Endodermal cell (in vitro differentiated cells): ENCODE measurements around the gene SGCD. TPM values are rescaled to one million over a fixed set of nuclear protein-coding genes. Genes with fewer than 3 reads are reported as not detected.

Experiments used
- DNase-seq: peaks from one replicate; pipeline ENCODE4 v3.0.0-alpha.2; 2017
- H3K27ac ChIP-seq: 2 replicates; pipeline ENCODE4 v1.5.1; 2013; ENCODE audit warnings: mild to moderate bottlenecking, low read depth, low read length, moderate library complexity
- H3K27me3 ChIP-seq: 2 replicates; pipeline ENCODE4 v1.6.1; 2013; ENCODE audit warnings: mild to moderate bottlenecking, low read length, moderate library complexity; ENCODE audit not compliant: insufficient read depth, control insufficient read depth, poor library complexity, severe bottlenecking
- H3K36me3 ChIP-seq: 2 replicates; pipeline ENCODE4 v1.7.0; 2013; ENCODE audit warnings: mild to moderate bottlenecking, low read length, moderate library complexity; ENCODE audit not compliant: control insufficient read depth, insufficient read depth
- H3K4me1 ChIP-seq: one replicate; pipeline ENCODE4 v1.7.0; 2013; ENCODE audit warnings: low read length; ENCODE audit not compliant: control insufficient read depth, insufficient read depth
- H3K4me3 ChIP-seq: 2 replicates; pipeline ENCODE4 v1.5.1; 2013; ENCODE audit warnings: mild to moderate bottlenecking, low read length, moderate library complexity
- H3K9ac ChIP-seq: 2 replicates; pipeline ENCODE4 v1.6.1; 2013; ENCODE audit warnings: mild to moderate bottlenecking, low read length, moderate library complexity; ENCODE audit not compliant: poor library complexity, severe bottlenecking; ENCODE audit errors: extremely low read depth
- H3K9me3 ChIP-seq: 2 replicates; pipeline ENCODE4 v1.6.1; 2013; ENCODE audit warnings: mild to moderate bottlenecking, low read length, moderate library complexity; ENCODE audit not compliant: control insufficient read depth
- H3K27ac Mint-ChIP-seq: 2 replicates; pipeline ENCODE4 v1.8.0; 2020; ENCODE audit warnings: mixed read lengths
- H3K27me3 Mint-ChIP-seq: 2 replicates; pipeline ENCODE4 v1.8.0; 2021; ENCODE audit warnings: mild to moderate bottlenecking, mixed read lengths; ENCODE audit not compliant: insufficient read depth
- H3K36me3 Mint-ChIP-seq: 2 replicates; pipeline ENCODE4 v1.8.0; 2020; ENCODE audit warnings: low read depth, mixed read lengths
- H3K4me1 Mint-ChIP-seq: 2 replicates; pipeline ENCODE4 v1.8.0; 2020; ENCODE audit warnings: mixed read lengths
- H3K4me3 Mint-ChIP-seq: 2 replicates; pipeline ENCODE4 v1.8.0; 2020; ENCODE audit warnings: mild to moderate bottlenecking, moderate library complexity, mixed read lengths
- H3K9me3 Mint-ChIP-seq: 2 replicates; pipeline ENCODE4 v1.8.0; 2020; ENCODE audit warnings: mild to moderate bottlenecking, mixed read lengths
- WGBS, 2 experiments: methylation state at CpG; one replicate each; pipeline versions ENCODE4 v1.1.5 to v1.1.7; 2013; ENCODE audit warnings: missing lambda C conversion rate in 2 of 2, mixed read lengths in 1 of 2; ENCODE audit not compliant: insufficient coverage in 1 of 2, insufficient read length in 1 of 2; 5-methylcytosine and 5-hydroxymethylcytosine counted together
- total RNA-seq, 2 donors: library from RNA; stranded (reverse); fragmentation: NEBNext Ultra II Directional in 1 of 2; extraction: Animal tissue kit (Norgen Biotek cat#: 25700) in 1 of 2; gene quantifications; 2 replicates in 1 of 2; 3 replicates in 1 of 2; pipeline ENCODE4 v1.2.1, GENCODE V29; 2021
- TF ChIP-seq, protein P1 (sequence below): fragments of 200-600 bp; sonication (generic); conservative IDR thresholded peaks from 2 replicates; pipeline ENCODE4 v1.5.0; 2021; ENCODE audit warnings: antibody characterized with exemption, mild to moderate bottlenecking

SGCD gene
- total RNA-seq, 2 donors from 2014 or later: 0.04 to 0.42 TPM

DNA sequence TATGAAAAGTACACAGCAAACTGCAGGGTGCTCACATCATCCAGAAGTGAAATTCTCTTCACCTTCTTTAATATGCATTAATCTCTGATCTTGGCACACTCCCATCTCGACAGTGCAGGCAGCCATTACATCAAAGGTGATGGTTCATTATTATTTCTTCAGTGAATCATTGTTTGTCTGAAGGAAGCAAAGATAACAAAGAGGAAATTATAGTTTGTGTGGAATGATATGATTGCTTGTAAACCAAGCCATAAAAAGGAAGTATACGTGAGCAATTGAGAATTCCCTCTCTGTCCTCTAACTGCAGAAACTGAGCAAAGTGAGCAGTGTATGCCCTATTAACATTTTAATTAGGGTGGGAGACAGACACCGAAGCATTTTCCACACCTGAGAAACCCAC, 351.5 kb downstream of the SGCD start:
- no peaks in the 10 kb centered on the region for H3K9me3 ChIP-seq
- H3K4me3 ChIP-seq: no peak overlapping the region
- H3K27me3 ChIP-seq: no peaks in the 10 kb centered on the region
- no peak overlapping the region for H3K9ac ChIP-seq
- no peaks in the 10 kb centered on the region for H3K36me3 ChIP-seq
- no peaks in the 10 kb centered on the region for H3K4me1 ChIP-seq
- Mint-ChIP-seq H3K27ac (no peak overlapping the region), H3K36me3 (no peaks in the 10 kb centered on the region), H3K9me3 (no peaks in the 10 kb centered on the region), H3K27me3 (peaks cover 2% of the 10 kb centered on the region), H3K4me1 (peaks cover 8% of the 10 kb centered on the region), H3K4me3 (no peak overlapping the region)
- H3K27ac ChIP-seq: no peak overlapping the region
- 86 to 92% methylated on average over 2 to 3 of the region's 3 CpGs for WGBS, 2 experiments
- TF ChIP-seq, protein P1, sequence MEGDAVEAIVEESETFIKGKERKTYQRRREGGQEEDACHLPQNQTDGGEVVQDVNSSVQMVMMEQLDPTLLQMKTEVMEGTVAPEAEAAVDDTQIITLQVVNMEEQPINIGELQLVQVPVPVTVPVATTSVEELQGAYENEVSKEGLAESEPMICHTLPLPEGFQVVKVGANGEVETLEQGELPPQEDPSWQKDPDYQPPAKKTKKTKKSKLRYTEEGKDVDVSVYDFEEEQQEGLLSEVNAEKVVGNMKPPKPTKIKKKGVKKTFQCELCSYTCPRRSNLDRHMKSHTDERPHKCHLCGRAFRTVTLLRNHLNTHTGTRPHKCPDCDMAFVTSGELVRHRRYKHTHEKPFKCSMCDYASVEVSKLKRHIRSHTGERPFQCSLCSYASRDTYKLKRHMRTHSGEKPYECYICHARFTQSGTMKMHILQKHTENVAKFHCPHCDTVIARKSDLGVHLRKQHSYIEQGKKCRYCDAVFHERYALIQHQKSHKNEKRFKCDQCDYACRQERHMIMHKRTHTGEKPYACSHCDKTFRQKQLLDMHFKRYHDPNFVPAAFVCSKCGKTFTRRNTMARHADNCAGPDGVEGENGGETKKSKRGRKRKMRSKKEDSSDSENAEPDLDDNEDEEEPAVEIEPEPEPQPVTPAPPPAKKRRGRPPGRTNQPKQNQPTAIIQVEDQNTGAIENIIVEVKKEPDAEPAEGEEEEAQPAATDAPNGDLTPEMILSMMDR: no peak
- DNase-seq: no peak

DNA sequence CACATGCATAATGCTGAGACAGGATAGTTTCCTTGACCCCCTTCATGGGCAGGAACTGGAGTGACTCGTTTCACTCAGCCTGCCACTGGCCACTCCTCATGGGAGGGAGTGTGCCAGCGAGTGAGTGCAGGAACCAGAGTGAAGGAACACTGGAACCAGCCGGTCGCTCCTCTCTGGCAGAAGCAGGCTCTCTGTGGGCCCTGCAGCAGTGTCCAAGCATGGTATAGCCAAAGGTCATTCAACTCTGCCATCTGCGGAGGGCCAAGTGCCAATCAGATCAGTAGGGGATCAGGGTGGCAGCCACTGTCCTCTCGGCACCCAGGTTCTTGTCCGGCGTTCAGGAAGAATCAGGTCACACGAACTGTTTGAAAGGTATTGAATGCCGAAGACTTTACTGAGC, 353.9 kb downstream of the SGCD start:
- H3K4me3 Mint-ChIP-seq: no peak overlapping the region
- H3K36me3 Mint-ChIP-seq: no peaks in the 10 kb centered on the region
- WGBS, 2 experiments: 91 to 93% methylated on average over 7 to 10 of the region's 10 CpGs
- H3K4me1 Mint-ChIP-seq: peaks cover 12% of the 10 kb centered on the region
- Histone ChIP-seq H3K27me3 (no peaks in the 10 kb centered on the region), H3K36me3 (no peaks in the 10 kb centered on the region), H3K9me3 (no peaks in the 10 kb centered on the region), H3K9ac (no peak overlapping the region), H3K27ac (no peak overlapping the region), H3K4me3 (no peak overlapping the region), H3K4me1 (no peaks in the 10 kb centered on the region)
- H3K9me3 Mint-ChIP-seq: no peaks in the 10 kb centered on the region
- no peak overlapping the region for H3K27ac Mint-ChIP-seq
- peaks cover 2% of the 10 kb centered on the region for H3K27me3 Mint-ChIP-seq
- TF ChIP-seq, protein P1: no peak
- no peak for DNase-seq

DNA sequence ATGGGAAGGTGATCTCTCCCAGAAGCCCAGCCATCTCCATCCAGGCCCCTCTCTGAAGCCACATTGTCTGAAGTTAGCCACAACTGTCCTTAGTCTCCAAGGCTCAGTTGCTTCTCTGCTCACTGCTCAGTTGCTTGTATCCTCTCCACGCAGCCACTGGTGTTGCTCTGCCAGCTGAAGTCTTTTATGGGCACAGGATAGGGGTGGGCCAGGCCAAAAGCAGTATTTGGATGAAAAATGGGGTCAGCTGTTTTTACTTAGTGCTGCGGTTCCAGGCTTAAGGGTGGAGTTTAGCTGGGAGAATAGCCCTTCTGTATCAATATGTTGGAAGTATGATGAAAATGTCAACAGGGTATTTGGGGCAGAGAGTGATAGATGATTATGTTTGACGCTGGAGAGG, 354.3 kb downstream of the SGCD start:
- TF ChIP-seq, protein P1: no peak

More for the DNA sequence above, 354.3 kb downstream of the SGCD start:
- Histone ChIP-seq H3K36me3 (no peaks in the 10 kb centered on the region), H3K27me3 (no peaks in the 10 kb centered on the region), H3K27ac (no peak overlapping the region), H3K9ac (no peak overlapping the region), H3K4me3 (no peak overlapping the region), H3K9me3 (no peaks in the 10 kb centered on the region), H3K4me1 (no peaks in the 10 kb centered on the region)
- 86 to 95% methylated on average over 1 to 3 of the region's 3 CpGs for WGBS, 2 experiments
- Mint-ChIP-seq H3K27ac (no peak overlapping the region), H3K4me1 (peaks cover 12% of the 10 kb centered on the region), H3K4me3 (no peak overlapping the region), H3K9me3 (no peaks in the 10 kb centered on the region), H3K36me3 (no peaks in the 10 kb centered on the region), H3K27me3 (peaks cover 2% of the 10 kb centered on the region)
- no peak for DNase-seq
